ENCODE data around the gene NAALADL2. TPM values are rescaled to one million over a fixed set of nuclear protein-coding genes. Genes with fewer than 3 reads are reported as not detected.

The NAALADL2 gene
- total RNA-seq, 2 donors from 2014 or later = 8.5 to 24.3 TPM

- DNase-seq = no peak
- intact Hi-C loops (cut with DNase I) = no loop called here
- H3K4me1 ChIP-seq = no peaks in the 10 kb centered on the region
- no peak for TF ChIP-seq CTCF (IDR thresholded peaks at IDR 0.05)
- H3K36me3 ChIP-seq = no peaks in the 10 kb centered on the region
- no peak overlapping the region for H3K9ac ChIP-seq (ENCODE audit: low read depth in 2 of 2, low read length in 2 of 2)
- no peak overlapping the region for H3K4me3 ChIP-seq
- H3K9me3 ChIP-seq = no peaks in the 10 kb centered on the region
- H3K27me3 ChIP-seq = no peaks in the 10 kb centered on the region
- H3K27ac ChIP-seq = no peak overlapping the region
Observed at GRCh38 chr3:174869448-174869847, 10.3 kb downstream of the NAALADL2 start.

- Histone ChIP-seq H3K9me3 (no peaks in the 10 kb centered on the region), H3K4me1 (no peaks in the 10 kb centered on the region), H3K9ac (ENCODE audit: low read depth in 2 of 2, low read length in 2 of 2) (no peak overlapping the region), H3K27me3 (no peaks in the 10 kb centered on the region), H3K4me3 (no peak overlapping the region), H3K36me3 (no peaks in the 10 kb centered on the region), H3K27ac (no peak overlapping the region)
- intact Hi-C loops (cut with DNase I) = no loop called here
- no peak for TF ChIP-seq CTCF (IDR thresholded peaks at IDR 0.05)
- DNase-seq = no peak
Observed at GRCh38 chr3:174873832-174874657, 14.9 kb downstream of the NAALADL2 start.

GRCh38 chr3:174882789-174883188, 23.7 kb downstream of the NAALADL2 start:
- intact Hi-C loops (cut with DNase I) = no loop called here
- Histone ChIP-seq H3K9ac (ENCODE audit: low read depth in 2 of 2, low read length in 2 of 2) (no peak overlapping the region), H3K4me3 (no peak overlapping the region), H3K4me1 (no peaks in the 10 kb centered on the region), H3K9me3 (no peaks in the 10 kb centered on the region), H3K27me3 (no peaks in the 10 kb centered on the region), H3K36me3 (no peaks in the 10 kb centered on the region), H3K27ac (no peak overlapping the region)
- DNase-seq = no peak
- no peak for TF ChIP-seq CTCF (IDR thresholded peaks at IDR 0.05)

GRCh38 chr3:174883881-174884675, 24.9 kb downstream of the NAALADL2 start:
- Histone ChIP-seq H3K9me3 (no peaks in the 10 kb centered on the region), H3K4me3 (no peak overlapping the region), H3K27ac (no peak overlapping the region), H3K9ac (ENCODE audit: low read depth in 2 of 2, low read length in 2 of 2) (no peak overlapping the region), H3K4me1 (no peaks in the 10 kb centered on the region), H3K36me3 (no peaks in the 10 kb centered on the region), H3K27me3 (no peaks in the 10 kb centered on the region)
- DNase-seq = no peak
- intact Hi-C loops (cut with DNase I) = no loop called here
- no peak for TF ChIP-seq CTCF (IDR thresholded peaks at IDR 0.05)

GRCh38 chr3:174884776-174885568, 25.8 kb downstream of the NAALADL2 start:
- Histone ChIP-seq H3K4me3 (no peak overlapping the region), H3K27me3 (no peaks in the 10 kb centered on the region), H3K4me1 (no peaks in the 10 kb centered on the region), H3K9me3 (no peaks in the 10 kb centered on the region), H3K27ac (no peak overlapping the region), H3K9ac (ENCODE audit: low read depth in 2 of 2, low read length in 2 of 2) (no peak overlapping the region), H3K36me3 (no peaks in the 10 kb centered on the region)
- DNase-seq = no peak
- intact Hi-C loops (cut with DNase I) = no loop called here
- TF ChIP-seq CTCF (IDR thresholded peaks at IDR 0.05) = no peak
